Measurements from ENCODE around the gene ADGRB3.
"Not testable (repeated sequence)": the region's sequence is repeated elsewhere in the genome, so short reads cannot be mapped to it uniquely, and the experiment has no call there.

ADGRB3 gene

DNA sequence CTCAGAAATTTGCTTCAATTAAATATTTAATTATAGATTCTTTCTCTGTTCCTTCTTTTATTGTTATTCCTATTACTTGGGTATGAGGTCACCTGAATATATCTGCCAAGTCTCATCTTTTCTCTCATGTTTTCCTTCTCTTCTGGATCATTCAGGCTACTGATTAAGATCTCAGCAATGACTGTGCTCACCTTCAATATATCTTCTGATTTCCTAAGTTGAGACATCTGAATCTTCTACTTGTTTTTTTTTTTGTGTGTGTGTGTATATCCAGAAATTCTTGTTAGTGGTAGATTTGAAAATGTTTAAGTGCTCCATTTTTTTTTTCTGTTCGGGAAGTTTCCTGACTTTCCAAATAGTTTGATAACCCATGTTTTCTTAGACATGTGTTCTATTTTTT is 108.0 kb downstream of the ADGRB3 start:
- no peak for DNase-seq

DNA sequence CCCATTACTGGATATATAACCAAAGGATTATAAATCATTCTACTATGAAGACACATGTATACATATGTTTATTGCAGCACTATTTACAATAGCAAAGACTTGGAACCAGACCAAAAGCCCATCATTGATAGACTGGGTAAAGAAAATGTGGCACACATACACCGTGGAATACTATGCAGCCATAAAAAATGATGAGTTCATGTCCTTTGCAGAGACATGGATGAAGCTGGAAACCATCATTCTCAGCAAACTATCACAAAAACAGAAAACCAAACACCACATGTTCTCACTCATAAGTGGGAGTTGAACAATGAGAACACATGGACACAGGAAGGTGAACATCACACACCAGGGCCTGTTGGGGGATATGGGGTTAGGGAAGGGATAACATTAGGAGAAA is 109.3 kb downstream of the ADGRB3 start:
- DNase-seq = not testable (repeated sequence)

DNA sequence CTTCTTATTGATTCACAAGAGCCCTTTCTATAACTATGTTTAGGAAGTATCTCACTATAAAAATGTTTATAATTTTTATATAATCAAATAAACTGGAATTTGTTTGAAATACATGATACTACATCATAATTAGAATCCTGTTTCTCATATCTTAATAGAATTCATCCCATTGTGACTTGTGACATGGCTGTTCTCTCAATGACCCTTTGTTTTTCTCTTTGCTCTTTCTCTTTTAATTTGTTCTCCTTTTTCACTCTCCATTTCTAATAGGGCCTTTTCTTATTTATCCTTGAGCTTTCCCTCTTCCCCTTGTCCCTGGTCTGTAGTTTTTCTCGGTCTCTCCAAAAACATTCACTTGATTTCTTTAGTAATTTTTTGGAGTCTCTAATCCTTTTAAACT is 111.3 kb downstream of the ADGRB3 start:
- no peak for DNase-seq

DNA sequence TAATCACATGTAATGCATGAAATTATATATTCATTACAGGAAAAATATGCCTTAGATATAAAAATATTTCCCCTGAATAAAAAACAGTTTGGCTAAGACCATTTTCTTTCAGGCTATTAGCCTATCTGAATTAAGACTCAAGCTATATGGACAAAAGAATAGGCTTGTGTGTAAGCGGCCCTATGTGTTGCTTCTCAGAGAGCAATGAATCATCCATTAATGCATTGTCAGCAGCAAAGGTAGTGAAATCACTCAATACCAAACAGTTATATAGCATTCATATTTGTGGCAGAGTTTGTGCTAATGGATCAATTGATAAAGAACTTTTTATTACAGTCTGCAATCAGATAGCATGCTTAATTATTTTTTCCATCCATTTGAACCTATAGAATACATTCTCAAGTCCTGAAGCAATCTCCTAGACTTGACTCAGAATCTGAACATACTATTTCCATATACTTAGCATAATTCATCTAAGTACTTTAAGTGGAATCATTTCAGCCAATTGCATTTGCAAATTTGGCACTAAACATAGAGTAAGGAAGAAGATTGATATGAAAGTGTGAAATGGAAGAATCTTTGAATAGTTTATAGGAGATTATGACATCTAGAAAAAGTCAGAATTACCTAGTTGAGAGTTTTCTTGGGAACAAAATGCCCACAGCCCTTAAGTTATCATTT is 112.2 kb downstream of the ADGRB3 start:
- DNase-seq = no peak

DNA sequence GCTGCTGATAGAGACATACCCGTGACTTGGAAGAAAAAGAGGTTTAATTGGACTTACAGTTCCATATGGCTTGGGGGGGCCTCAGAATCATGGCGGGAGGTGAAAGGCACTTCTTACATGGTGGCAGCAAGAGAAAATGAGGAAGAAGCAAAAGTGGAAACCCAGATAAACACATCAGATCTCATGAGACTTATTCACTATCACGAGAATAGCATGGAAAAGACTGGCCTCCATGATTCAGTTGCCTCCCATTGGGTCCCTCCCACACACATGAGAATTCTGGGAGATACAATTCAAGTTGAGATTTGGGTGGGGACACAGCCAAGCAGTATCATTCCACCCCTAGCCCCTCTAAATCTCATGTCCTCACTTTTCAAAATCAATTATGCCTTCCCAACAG is 112.8 kb downstream of the ADGRB3 start:
- DNase-seq = not testable (repeated sequence)

DNA sequence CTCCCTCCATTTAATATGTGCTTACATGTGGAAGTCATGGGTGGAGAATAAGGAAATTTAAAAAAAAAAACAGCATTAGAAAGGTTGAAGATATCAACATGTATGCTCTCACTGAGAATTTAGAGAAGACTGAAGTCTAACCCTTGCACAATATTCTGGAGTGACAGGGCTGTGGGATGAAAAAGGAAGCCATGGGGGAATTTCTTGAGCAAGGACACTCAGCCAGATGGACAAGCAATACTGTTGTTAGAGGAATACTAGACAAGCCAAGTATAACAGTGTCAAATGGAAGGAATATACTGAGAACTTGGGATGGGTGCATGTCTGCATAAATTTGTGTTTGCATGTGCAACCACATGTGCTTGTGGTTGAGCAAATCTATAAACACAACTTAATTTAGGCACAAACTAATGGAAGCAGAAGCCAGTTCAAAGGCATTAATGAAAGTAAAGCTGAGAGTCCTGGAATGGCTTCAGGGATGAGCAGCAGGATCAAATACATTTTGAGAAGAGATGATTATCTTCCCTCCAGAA is 119.7 kb downstream of the ADGRB3 start:
- no peak for DNase-seq

DNA sequence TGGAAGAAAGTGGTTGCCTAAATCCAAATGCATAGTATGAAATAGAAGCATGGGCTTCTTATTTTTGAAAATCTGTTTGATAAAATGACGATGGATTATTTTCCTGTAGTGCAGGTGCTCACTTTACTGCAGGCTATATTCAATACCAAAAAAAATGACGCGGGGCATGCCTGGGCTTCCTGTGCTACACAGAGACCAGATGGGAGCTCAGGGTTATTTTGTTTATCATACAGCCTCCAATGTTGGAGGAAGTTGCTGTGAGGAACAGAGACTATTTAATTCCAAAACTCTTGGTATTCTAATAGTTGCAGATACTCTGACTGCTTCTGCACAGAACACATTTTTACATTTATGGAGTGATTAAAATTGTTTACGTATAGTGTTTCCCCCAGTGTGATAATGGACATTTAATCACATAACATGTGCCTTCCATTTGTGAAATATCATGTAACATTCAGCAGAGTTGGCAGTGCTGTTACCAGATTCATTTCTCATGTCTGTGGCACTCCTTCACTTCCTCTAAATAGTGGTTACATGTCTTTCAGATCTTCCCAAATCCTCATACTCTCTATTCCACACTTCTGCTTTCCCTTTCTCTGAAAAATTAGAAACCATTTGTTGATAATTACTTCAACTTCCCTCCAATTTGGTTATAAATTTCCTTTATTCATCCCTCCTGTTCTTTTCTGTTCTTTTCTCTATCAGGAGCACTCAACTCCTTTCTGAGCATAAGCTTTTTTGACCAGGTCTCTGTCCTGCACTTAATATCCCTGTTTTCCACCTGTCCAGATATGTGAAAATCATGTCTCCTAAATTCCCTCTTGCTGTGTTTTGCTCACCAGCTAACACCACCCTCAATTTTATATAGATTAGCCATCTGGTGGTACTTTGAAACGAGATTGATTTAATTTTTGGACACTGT is 121.6 kb downstream of the ADGRB3 start:
- DNase-seq = no peak

DNA sequence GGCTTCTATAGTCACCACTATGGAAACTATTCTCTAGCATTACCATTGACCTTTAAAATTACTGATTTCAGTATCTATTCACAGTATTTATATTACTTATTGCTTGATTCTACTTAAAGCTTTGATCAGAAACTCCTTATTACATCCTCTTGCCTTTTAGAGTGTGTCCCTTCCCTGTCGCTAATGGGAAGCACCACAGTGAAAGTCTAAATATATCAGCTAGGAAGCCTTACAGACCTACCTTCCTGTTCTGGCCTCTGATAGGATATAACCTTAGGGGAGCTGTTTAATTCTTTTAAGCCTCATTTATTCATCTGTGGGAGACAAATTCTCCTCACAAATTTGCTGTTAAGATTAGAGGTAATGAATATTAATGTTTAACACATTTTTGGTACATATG is 122.7 kb downstream of the ADGRB3 start:
- no peak for DNase-seq

- no peak for DNase-seq
Observed at GRCh38 chr6:68758559-68758958, 123.5 kb downstream of the ADGRB3 start.

DNA sequence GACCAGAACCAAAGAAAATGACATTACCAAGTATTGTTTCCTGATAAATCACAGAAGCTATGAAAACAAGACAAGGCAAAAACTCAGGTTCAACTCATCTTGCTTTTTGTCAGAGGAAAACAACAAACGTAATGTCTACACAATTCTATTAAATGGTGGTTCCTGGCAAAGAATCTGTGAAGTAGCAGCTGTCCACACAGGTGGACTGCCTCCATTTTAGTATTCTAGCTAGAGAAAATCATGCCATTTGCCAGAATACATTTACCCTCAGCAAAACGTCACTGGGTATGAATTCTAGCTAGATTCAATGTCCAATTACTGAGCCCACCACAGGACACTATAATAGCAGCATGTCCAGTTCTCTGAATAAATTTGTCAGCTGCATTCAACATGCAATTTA is 125.4 kb downstream of the ADGRB3 start:
- DNase-seq = no peak

GRCh38 chr6:68760941-68761676 is 126.0 kb downstream of the ADGRB3 start:
- no peak for DNase-seq

DNA sequence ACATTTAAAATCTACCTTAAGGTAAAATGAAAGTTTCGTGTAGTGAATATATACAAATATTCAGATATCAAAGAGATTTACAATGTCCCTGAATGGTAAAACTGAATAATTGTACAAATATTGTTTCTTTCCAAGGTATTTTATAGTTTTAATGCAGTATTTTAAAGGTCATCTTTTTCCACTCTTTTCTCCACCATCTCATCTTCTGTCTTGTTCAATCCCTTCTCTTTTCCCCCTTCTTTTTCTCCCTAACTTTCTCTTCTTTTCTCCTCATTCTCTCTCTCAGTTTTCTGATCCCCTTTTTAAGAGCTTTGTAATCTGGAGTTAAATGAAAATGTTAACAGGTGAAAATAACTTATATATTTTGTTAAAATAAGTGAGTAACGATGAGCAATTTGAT is 126.9 kb downstream of the ADGRB3 start:
- no peak for DNase-seq

GRCh38 chr6:68771426-68771825 is 136.3 kb downstream of the ADGRB3 start:
- DNase-seq = no peak

DNA sequence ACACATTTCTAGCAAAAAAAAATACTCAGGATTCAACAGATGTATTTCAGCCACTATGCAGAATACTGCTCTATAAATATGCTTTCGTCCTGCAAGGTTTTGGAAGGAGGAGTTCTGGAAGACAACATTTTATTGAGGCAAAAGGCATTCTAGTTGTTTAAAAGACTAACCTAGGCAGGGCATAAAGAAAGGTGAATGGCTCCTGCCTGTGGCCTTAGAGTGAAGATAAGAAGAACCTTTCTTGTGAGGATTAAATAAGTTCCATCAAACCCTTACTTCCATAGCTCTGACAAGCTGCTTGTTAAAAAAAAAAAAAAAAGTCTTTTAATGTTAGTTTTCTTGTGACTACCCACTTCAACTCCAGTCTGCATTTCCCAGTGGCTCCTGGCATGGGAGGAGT is 139.8 kb downstream of the ADGRB3 start:
- DNase-seq = no peak

DNA sequence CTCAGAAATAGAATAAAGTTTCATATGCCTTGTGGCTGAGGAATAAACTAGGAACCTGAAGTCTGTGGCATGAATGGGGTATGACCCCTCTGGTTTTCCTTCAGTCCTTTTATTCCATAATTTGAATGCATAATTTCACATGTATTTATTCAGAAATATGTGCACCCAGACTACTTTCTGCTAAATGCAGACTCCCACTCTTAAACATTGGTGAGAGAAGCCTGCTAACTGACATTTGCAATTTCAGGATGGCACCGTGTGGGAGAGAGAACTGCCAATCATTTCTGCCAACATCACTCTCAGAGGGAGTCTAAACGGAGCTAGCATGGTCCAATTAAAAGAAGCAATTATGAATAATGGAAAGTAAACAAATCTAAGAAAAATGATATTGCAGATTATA is 141.3 kb downstream of the ADGRB3 start:
- DNase-seq = no peak

DNA sequence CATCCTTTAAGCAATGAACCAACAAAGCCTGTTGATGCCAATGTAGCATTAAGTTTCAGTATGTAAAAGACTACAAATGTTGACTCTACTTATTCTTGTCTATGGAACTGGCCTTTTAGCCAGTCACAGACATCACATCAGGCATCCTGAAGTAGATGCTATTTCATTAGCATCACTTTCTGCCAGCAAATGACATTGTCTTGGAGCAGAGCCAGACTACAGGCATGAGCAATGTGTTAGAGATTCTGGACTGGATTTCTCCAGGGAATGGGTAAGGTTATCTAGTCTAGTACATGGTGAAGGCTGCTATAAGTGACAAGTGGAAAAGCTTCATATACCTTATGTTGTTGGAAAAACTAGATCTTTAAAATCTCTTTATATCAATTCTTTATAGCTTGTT is 142.9 kb downstream of the ADGRB3 start:
- peak; percentile 50 for DNase-seq

DNA sequence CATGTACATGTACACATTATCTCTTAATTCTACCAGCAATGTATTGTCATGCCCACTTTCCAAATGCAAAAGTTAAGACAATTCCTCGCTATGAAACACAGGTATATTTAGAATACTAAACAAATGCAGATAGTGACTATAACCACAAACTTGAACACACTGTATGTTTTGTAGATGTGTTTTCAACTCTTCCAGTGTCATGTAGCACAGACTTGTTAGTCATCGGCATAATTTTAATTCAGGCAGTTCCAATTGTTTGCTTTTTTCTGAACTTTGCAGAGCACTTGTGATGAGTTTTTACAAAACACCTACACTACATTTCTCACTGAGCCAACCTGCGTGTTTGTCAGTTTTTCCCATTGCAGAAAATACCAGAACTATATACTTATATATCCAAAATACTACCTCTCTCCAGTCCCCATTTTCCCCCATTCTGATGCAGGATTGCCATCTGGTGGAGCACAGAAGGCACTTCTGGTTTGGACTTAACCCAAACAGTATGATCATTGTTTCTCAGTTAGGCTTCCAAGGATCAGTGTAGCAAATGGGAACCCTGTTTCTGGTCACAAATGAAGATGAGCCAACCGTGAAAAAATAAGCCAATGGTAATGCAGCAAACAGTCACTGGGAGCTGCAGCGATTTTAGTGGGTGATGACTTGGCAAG is 143.4 kb downstream of the ADGRB3 start:
- peak; percentile 34 for DNase-seq

DNA sequence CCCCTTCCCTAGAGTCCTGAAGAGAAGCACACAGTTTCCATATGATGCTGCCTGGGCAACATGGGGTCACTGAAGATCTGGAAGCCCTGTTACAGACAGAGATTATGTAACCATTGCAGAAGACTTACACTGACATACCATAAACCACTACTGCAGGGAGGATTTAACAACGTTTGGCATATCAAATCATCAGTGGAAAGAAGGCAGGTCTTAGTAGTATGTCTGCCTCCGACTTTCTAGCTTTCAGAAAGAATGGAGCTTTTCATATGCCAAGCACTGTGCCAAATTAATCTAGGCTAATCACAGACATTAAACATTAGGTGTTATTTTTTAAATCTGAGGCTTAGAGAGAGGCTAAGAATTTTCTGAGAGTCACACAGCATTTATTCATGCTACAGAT is 144.3 kb downstream of the ADGRB3 start:
- DNase-seq = no peak

GRCh38 chr6:68790128-68790527 is 155.0 kb downstream of the ADGRB3 start:
- DNase-seq = not testable (repeated sequence)

GRCh38 chr6:68814976-68815375 is 179.9 kb downstream of the ADGRB3 start:
- not testable (repeated sequence) for DNase-seq

- DNase-seq = peak; percentile 6
Observed at GRCh38 chr6:68826501-68826900, 191.4 kb downstream of the ADGRB3 start.

- DNase-seq = no peak
Observed at GRCh38 chr6:68834551-68834950, 199.5 kb downstream of the ADGRB3 start.

- no peak for DNase-seq
Observed at GRCh38 chr6:68838571-68838970, 203.5 kb downstream of the ADGRB3 start.

All from NCI-H748 treated with DMSO at 0.1 percent for 48 hours (cell line).